ENCODE results near the gene PDZK1.
"Not testable (repeated sequence)": the region's sequence is repeated elsewhere in the genome, so short reads cannot be mapped to it uniquely, and the experiment has no call there.

The PDZK1 gene

GRCh38 chr1:145688328-145688727 lies 18.8 kb downstream of the PDZK1 start:
- Histone ChIP-seq H3K4me1 (ENCODE audit: control insufficient read depth, insufficient read depth, low read length) (no peaks in the 10 kb centered on the region), H3K36me3 (ENCODE audit: control insufficient read depth in 2 of 2, insufficient read depth in 1 of 2, low read length in 2 of 2) (no peaks in the 10 kb centered on the region), H3K9me3 (ENCODE audit: control insufficient read depth, insufficient read depth, low read depth, low read length) (no peaks in the 10 kb centered on the region), H3K27ac (ENCODE audit: extremely low read depth, low read depth, low read length) (no peak overlapping the region), H3K4me3 (ENCODE audit: low read depth, low read length) (no peak overlapping the region)
- TF ChIP-seq PATZ1 (tag by site-specific recombination; IDR thresholded peaks at IDR 0.05) (no peak), ZNF561 (tag by site-specific recombination; IDR thresholded peaks at IDR 0.05; ENCODE audit: borderline replicate concordance) (no peak), MYNN (tag by site-specific recombination; IDR thresholded peaks at IDR 0.05; ENCODE audit: borderline replicate concordance) (no peak), ZNF843 (tag by site-specific recombination; IDR thresholded peaks at IDR 0.05) (no peak), ZSCAN30 (tag by site-specific recombination; IDR thresholded peaks at IDR 0.05) (no peak), ZNF518A (tag by site-specific recombination; conservative IDR thresholded peaks at IDR 0.05; ENCODE audit: low read depth) (no peak), ZNF658 (tag by site-specific recombination; IDR thresholded peaks at IDR 0.05) (no peak)
- POLR2A ChIA-PET: interaction anchor here (1.2 kb wide), 1 partner anchor 33 kb away, joined by 3 read pairs; no protein-coding TSS in a partner anchor
- CTCF ChIA-PET: no interaction called here

- H3K4me1 ChIP-seq (ENCODE audit: control insufficient read depth, insufficient read depth, low read length); H3K9me3 ChIP-seq (ENCODE audit: control insufficient read depth, insufficient read depth, low read depth, low read length); H3K27ac ChIP-seq (ENCODE audit: extremely low read depth, low read depth, low read length); H3K36me3 ChIP-seq (ENCODE audit: control insufficient read depth in 2 of 2, insufficient read depth in 1 of 2, low read length in 2 of 2); H3K4me3 ChIP-seq (ENCODE audit: low read depth, low read length); POLR2A ChIA-PET; CTCF ChIA-PET: not testable (repeated sequence)
These were observed 21.1 kb downstream of the PDZK1 start for GRCh38 chr1:145686078-145686477.

- H3K4me3 ChIP-seq (ENCODE audit: low read depth, low read length); H3K9me3 ChIP-seq (ENCODE audit: control insufficient read depth, insufficient read depth, low read depth, low read length); POLR2A ChIA-PET; H3K4me1 ChIP-seq (ENCODE audit: control insufficient read depth, insufficient read depth, low read length); H3K36me3 ChIP-seq (ENCODE audit: control insufficient read depth in 2 of 2, insufficient read depth in 1 of 2, low read length in 2 of 2); H3K27ac ChIP-seq (ENCODE audit: extremely low read depth, low read depth, low read length); CTCF ChIA-PET: not testable (repeated sequence)
These were observed 22.3 kb downstream of the PDZK1 start for GRCh38 chr1:145684858-145685257.

GRCh38 chr1:145673217-145673616 lies 34.0 kb downstream of the PDZK1 start:
- H3K36me3 ChIP-seq (ENCODE audit: control insufficient read depth in 2 of 2, insufficient read depth in 1 of 2, low read length in 2 of 2); H3K4me3 ChIP-seq (ENCODE audit: low read depth, low read length); H3K9me3 ChIP-seq (ENCODE audit: control insufficient read depth, insufficient read depth, low read depth, low read length); H3K27ac ChIP-seq (ENCODE audit: extremely low read depth, low read depth, low read length); H3K4me1 ChIP-seq (ENCODE audit: control insufficient read depth, insufficient read depth, low read length); CTCF ChIA-PET; POLR2A ChIA-PET: not testable (repeated sequence)

GRCh38 chr1:145670995-145671745 lies 36.0 kb downstream of the PDZK1 start:
- POLR2A ChIA-PET; H3K9me3 ChIP-seq (ENCODE audit: control insufficient read depth, insufficient read depth, low read depth, low read length); H3K27ac ChIP-seq (ENCODE audit: extremely low read depth, low read depth, low read length); H3K4me1 ChIP-seq (ENCODE audit: control insufficient read depth, insufficient read depth, low read length); H3K36me3 ChIP-seq (ENCODE audit: control insufficient read depth in 2 of 2, insufficient read depth in 1 of 2, low read length in 2 of 2); CTCF ChIA-PET; H3K4me3 ChIP-seq (ENCODE audit: low read depth, low read length): not testable (repeated sequence)

- POLR2A ChIA-PET: not testable (repeated sequence)
These were observed 42.2 kb downstream of the PDZK1 start for GRCh38 chr1:145665015-145665414.

More at GRCh38 chr1:145665015-145665414, 42.2 kb downstream of the PDZK1 start:
- H3K4me1 ChIP-seq (ENCODE audit: control insufficient read depth, insufficient read depth, low read length); CTCF ChIA-PET; H3K27ac ChIP-seq (ENCODE audit: extremely low read depth, low read depth, low read length); H3K9me3 ChIP-seq (ENCODE audit: control insufficient read depth, insufficient read depth, low read depth, low read length); H3K4me3 ChIP-seq (ENCODE audit: low read depth, low read length); H3K36me3 ChIP-seq (ENCODE audit: control insufficient read depth in 2 of 2, insufficient read depth in 1 of 2, low read length in 2 of 2): not testable (repeated sequence)
